ENCODE measurements around the gene NAXE. TPM values are rescaled to one million over a fixed set of nuclear protein-coding genes. Genes with fewer than 3 reads are reported as not detected.

NAXE gene
- total RNA-seq, 1 experiment from 2014 or later, result 99.8 TPM

- no peak for DNase-seq
- H3K27me3 ChIP-seq (replicated peaks; ENCODE audit: control insufficient read depth, insufficient read depth, low read length), result no peaks in the 10 kb centered on the region
- no peaks in the 10 kb centered on the region for H3K9me3 ChIP-seq
- H3K9me3 Mint-ChIP-seq (ENCODE audit: unreplicated experiment), result no peaks in the 10 kb centered on the region
- H3K36me3 Mint-ChIP-seq (ENCODE audit: insufficient read depth, unreplicated experiment), result no peaks in the 10 kb centered on the region
- H3K27ac Mint-ChIP-seq (ENCODE audit: unreplicated experiment), result no peak overlapping the region
- no peaks in the 10 kb centered on the region for H3K4me1 Mint-ChIP-seq (ENCODE audit: low read depth, unreplicated experiment)
- H3K4me3 ChIP-seq (ENCODE audit: low read depth, low read length), result no peak overlapping the region
- no peaks in the 10 kb centered on the region for H3K4me1 ChIP-seq
- TF ChIP-seq CTCF (IDR thresholded peaks at IDR 0.05; ENCODE audit: insufficient read depth in 1 of 2, low read depth in 1 of 2, low read length in 1 of 2, severe bottlenecking in 1 of 2, unreplicated experiment in 1 of 2), result no peak
- no peak overlapping the region for H3K4me3 Mint-ChIP-seq (ENCODE audit: unreplicated experiment)
- H3K27me3 Mint-ChIP-seq (ENCODE audit: insufficient read depth, unreplicated experiment), result peaks cover 4% of the 10 kb centered on the region
- no TSS peak for BruUV-seq (replicated peaks)
- intact Hi-C loops (cut with micrococcal nuclease; ENCODE audit: unreplicated experiment), result no loop called here
- H3K36me3 ChIP-seq (ENCODE audit: control insufficient read depth, insufficient read depth, low read length), result no peaks in the 10 kb centered on the region
- POLR2A ChIA-PET, result no interaction called here
- CTCF ChIA-PET, result interaction anchor here (1.0 to 1.2 kb wide), 2 partner anchors 13 to 18 kb away, joined by 3 to 4 read pairs; no protein-coding TSS in a partner anchor
Observed at GRCh38 chr1:156642265-156643048, 50.9 kb downstream of the NAXE start.

GRCh38 chr1:156643049-156643777 is 51.6 kb downstream of the NAXE start:
- no peaks in the 10 kb centered on the region for H3K27me3 ChIP-seq (replicated peaks; ENCODE audit: control insufficient read depth, insufficient read depth, low read length)
- H3K4me3 ChIP-seq (ENCODE audit: low read depth, low read length), result no peak overlapping the region
- no peak for TF ChIP-seq CTCF (IDR thresholded peaks at IDR 0.05; ENCODE audit: insufficient read depth in 1 of 2, low read depth in 1 of 2, low read length in 1 of 2, severe bottlenecking in 1 of 2, unreplicated experiment in 1 of 2)
- intact Hi-C loops (cut with micrococcal nuclease; ENCODE audit: unreplicated experiment), result no loop called here
- H3K36me3 ChIP-seq (ENCODE audit: control insufficient read depth, insufficient read depth, low read length), result no peaks in the 10 kb centered on the region
- H3K9me3 ChIP-seq, result no peaks in the 10 kb centered on the region
- DNase-seq, result no peak
- Mint-ChIP-seq H3K27ac (ENCODE audit: unreplicated experiment) (no peak overlapping the region), H3K9me3 (ENCODE audit: unreplicated experiment) (no peaks in the 10 kb centered on the region), H3K36me3 (ENCODE audit: insufficient read depth, unreplicated experiment) (no peaks in the 10 kb centered on the region), H3K4me1 (ENCODE audit: low read depth, unreplicated experiment) (no peaks in the 10 kb centered on the region), H3K4me3 (ENCODE audit: unreplicated experiment) (no peak overlapping the region), H3K27me3 (ENCODE audit: insufficient read depth, unreplicated experiment) (peaks cover 4% of the 10 kb centered on the region)
- BruUV-seq (replicated peaks), result no TSS peak
- POLR2A ChIA-PET, result no interaction called here
- CTCF ChIA-PET, result interaction anchor here (0.6 to 1.2 kb wide), 3 partner anchors 13 to 118 kb away, joined by 3 to 4 read pairs (median 4); no protein-coding TSS in a partner anchor
- no peaks in the 10 kb centered on the region for H3K4me1 ChIP-seq

GRCh38 chr1:156643778-156644092 is 52.2 kb downstream of the NAXE start:
- Mint-ChIP-seq H3K27ac (ENCODE audit: unreplicated experiment) (no peak overlapping the region), H3K36me3 (ENCODE audit: insufficient read depth, unreplicated experiment) (no peaks in the 10 kb centered on the region), H3K4me1 (ENCODE audit: low read depth, unreplicated experiment) (no peaks in the 10 kb centered on the region), H3K27me3 (ENCODE audit: insufficient read depth, unreplicated experiment) (peaks cover 4% of the 10 kb centered on the region), H3K9me3 (ENCODE audit: unreplicated experiment) (no peaks in the 10 kb centered on the region), H3K4me3 (ENCODE audit: unreplicated experiment) (no peak overlapping the region)
- no peaks in the 10 kb centered on the region for H3K36me3 ChIP-seq (ENCODE audit: control insufficient read depth, insufficient read depth, low read length)
- ChIA-PET POLR2A (no interaction called here), CTCF (interaction anchor here (0.6 to 1.2 kb wide), 3 partner anchors 12 to 117 kb away, joined by 3 to 4 read pairs (median 4); no protein-coding TSS in a partner anchor)
- no TSS peak for BruUV-seq (replicated peaks)
- no peaks in the 10 kb centered on the region for H3K9me3 ChIP-seq
- no peaks in the 10 kb centered on the region for H3K27me3 ChIP-seq (replicated peaks; ENCODE audit: control insufficient read depth, insufficient read depth, low read length)
- DNase-seq, result no peak
- H3K4me3 ChIP-seq (ENCODE audit: low read depth, low read length), result no peak overlapping the region
- H3K4me1 ChIP-seq, result no peaks in the 10 kb centered on the region
- intact Hi-C loops (cut with micrococcal nuclease; ENCODE audit: unreplicated experiment), result no loop called here
- TF ChIP-seq CTCF (IDR thresholded peaks at IDR 0.05; ENCODE audit: insufficient read depth in 1 of 2, low read depth in 1 of 2, low read length in 1 of 2, severe bottlenecking in 1 of 2, unreplicated experiment in 1 of 2), result no peak

Other genes with a start within 250 kb of the NAXE start
- gene RHBG, start 222.6 kb upstream of the NAXE start, total RNA-seq (2022), result 4.6 and 6.5 TPM in 2 replicates
- gene MEF2D, start 91.0 kb upstream of the NAXE start, total RNA-seq (2022), result 18.6 and 21.4 TPM in 2 replicates
- gene IQGAP3, start 19.2 kb upstream of the NAXE start, total RNA-seq (2022), result 35.8 and 37.6 TPM in 2 replicates
- gene TTC24, start 12.1 kb upstream of the NAXE start, total RNA-seq (2022), result not detected in 2 replicates
- 52.5 and 53.5 TPM in 2 replicates for gene GPATCH4, start 9.7 kb downstream of the NAXE start, total RNA-seq (2022)
- not detected in 2 replicates for gene HAPLN2, start 27.6 kb downstream of the NAXE start, total RNA-seq (2022)
- not detected in 2 replicates for gene BCAN, start 50.3 kb downstream of the NAXE start, total RNA-seq (2022)
- 18.0 and 22.7 TPM in 2 replicates for gene NES, start 85.6 kb downstream of the NAXE start, total RNA-seq (2022)
- 27.1 and 30.6 TPM in 2 replicates for gene CRABP2, start 113.8 kb downstream of the NAXE start, total RNA-seq (2022)
- 26.6 and 27.6 TPM in 2 replicates for gene METTL25B, start 136.7 kb downstream of the NAXE start, total RNA-seq (2022)
- 42.3 and 44.1 TPM in 2 replicates for gene ISG20L2, start 137.0 kb downstream of the NAXE start, total RNA-seq (2022)
- gene MRPL24, start 149.3 kb downstream of the NAXE start, total RNA-seq (2022), result 52.6 and 54.2 TPM in 2 replicates
- 414 and 431 TPM in 2 replicates for gene HDGF, start 159.9 kb downstream of the NAXE start, total RNA-seq (2022)
- 94.4 and 101 TPM in 2 replicates for gene PRCC, start 175.8 kb downstream of the NAXE start, total RNA-seq (2022)
- gene SH2D2A, start 225.1 kb downstream of the NAXE start, total RNA-seq (2022), result 5.5 and 6.5 TPM in 2 replicates

All from Caco-2 (cell line).